ENCODE data around the gene PSG11. TPM values are rescaled to one million over a fixed set of nuclear protein-coding genes. Genes with fewer than 3 reads are reported as not detected.
"Not testable (repeated sequence)": the region's sequence is repeated elsewhere in the genome, so short reads cannot be mapped to it uniquely, and the experiment has no call there.

Gene PSG11
- not detected in 2 replicates for total RNA-seq

DNA sequence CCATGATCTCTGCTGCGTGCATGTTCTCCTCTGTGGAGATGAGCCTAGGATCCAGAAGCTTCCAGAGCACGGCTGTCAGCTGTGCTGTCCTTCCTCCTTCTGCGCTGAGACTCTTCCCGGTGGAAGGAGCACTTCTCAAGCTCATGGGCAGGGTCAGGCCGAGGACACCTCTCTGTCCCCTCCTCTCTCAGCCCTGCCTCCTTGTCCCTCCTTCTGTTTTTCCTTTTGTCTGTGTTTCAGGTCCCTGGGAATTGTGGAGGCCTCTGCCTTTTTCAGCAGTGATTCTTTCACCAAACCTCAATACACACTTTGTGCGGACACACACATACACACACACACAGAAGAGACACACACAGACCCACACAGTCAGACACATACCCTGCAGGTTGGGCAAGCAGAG lies at the start of gene PSG11:
Gene PSG11 (minus strand): TSS at position 101 of the 400 bp plus-strand sequence. CDS start 97 bp downstream, at position 4.
- not testable (repeated sequence) for H3K4me3 ChIP-seq (ENCODE audit: low read depth, low read length); DNase-seq (ENCODE audit: low read depth)

DNA sequence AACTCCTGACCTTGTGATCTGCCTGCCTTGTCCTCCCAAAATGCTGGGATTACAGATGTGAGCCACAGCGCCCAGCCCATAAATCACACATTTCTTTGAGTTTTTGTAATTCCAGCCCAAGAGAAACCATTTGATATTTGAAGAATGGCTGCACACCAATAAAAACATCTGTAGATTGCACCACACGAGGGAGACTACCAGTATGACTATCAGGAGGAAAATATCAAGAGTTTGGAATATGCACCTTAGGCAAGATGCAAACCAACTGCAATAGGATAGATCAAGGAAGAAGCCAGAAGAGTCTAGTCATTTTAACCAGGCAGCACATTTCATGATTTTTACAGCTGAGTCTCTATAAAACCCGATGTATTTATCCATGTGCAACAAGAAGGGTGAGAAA lies 36.1 kb upstream of the PSG11 start:
- H3K4me3 ChIP-seq (ENCODE audit: low read depth, low read length); DNase-seq (ENCODE audit: low read depth): not testable (repeated sequence)

DNA sequence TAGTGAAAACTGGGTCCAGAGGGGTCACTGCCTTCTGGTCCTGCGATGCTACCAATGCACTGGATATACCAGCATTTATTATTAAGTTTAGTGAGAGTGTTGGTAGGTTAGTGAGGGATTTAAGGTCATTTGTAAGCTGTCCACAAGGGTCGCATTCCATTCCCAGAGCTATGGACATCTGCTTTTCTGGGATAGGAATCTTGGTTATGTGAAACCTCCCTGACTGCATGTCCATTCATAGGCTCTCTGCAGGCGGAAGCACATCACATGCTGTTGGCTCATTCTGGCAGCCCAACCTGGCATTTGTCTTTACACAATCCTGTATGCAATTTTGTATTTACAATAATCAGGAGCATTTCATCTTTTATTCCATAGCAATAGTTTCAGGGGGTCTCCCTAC lies 35.1 kb upstream of the PSG11 start:
- not testable (repeated sequence) for DNase-seq (ENCODE audit: low read depth); H3K4me3 ChIP-seq (ENCODE audit: low read depth, low read length)

DNA sequence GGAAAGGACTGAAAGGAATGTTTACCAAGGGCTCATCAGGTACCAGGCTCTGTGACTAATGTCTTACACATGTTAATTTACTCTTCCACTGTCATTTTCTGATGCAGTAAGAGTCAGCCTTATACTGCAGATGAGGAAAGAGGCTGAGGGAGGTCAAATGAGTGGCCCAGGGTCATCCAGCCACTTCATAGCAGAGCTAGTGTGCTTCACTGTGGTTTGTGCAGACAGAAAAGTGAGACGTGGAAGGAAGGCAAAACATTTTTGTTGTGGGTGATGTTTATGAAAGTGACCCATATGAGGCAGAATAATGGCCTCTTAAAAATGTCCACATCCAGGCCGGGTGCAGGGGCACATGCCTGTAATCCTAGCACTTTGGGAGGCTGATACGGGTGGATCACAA lies 34.0 kb upstream of the PSG11 start:
- not testable (repeated sequence) for DNase-seq (ENCODE audit: low read depth)

GRCh38 chr19:43059482-43059881 lies 33.2 kb upstream of the PSG11 start:
- not testable (repeated sequence) for DNase-seq (ENCODE audit: low read depth); H3K4me3 ChIP-seq (ENCODE audit: low read depth, low read length)

More for the DNA sequence above, 34.0 kb upstream of the PSG11 start:
- H3K4me3 ChIP-seq (ENCODE audit: low read depth, low read length), result not testable (repeated sequence)

DNA sequence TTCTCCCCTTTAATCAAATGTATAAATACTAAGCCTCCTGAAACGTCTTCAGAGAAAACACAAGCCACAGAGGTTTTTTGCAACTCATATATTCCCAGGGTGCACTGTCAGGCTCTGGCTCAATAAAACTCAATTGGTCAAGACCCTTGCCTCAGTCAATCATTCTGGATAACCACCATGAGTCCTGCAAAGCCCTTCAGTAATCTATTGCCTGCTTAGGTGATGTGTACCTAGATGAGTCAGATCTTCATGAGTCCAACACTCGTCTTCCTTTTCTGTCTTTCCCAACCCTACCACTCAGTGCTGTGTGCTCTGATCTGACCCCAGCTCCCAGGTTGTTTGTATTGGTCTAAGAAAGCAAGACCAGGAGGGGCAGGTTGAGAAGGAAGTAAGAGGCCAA lies 32.2 kb upstream of the PSG11 start:
- not testable (repeated sequence) for DNase-seq (ENCODE audit: low read depth)

DNA sequence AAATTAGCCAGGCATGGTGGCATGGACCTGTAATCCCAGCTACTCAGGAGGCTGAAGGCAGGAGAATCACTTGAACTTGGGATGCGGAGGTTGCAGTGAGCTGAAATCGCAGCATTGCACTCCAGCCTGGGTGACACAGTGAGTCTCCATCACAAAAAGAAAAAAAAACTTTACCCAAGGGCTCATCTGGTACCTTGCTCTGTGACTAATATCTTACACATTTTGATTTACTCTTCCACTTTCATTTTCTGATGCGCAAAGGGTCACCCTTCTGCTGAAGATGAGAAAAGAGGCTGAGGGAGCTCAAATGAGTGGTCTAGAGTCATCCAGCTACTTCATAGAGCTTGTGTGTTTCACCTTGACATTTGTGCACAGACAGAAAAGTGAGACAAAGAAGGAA lies 21.7 kb upstream of the PSG11 start:
- H3K4me3 ChIP-seq (ENCODE audit: low read depth, low read length); DNase-seq (ENCODE audit: low read depth): not testable (repeated sequence)

More for the DNA sequence above, 32.2 kb upstream of the PSG11 start:
- H3K4me3 ChIP-seq (ENCODE audit: low read depth, low read length), result not testable (repeated sequence)

DNA sequence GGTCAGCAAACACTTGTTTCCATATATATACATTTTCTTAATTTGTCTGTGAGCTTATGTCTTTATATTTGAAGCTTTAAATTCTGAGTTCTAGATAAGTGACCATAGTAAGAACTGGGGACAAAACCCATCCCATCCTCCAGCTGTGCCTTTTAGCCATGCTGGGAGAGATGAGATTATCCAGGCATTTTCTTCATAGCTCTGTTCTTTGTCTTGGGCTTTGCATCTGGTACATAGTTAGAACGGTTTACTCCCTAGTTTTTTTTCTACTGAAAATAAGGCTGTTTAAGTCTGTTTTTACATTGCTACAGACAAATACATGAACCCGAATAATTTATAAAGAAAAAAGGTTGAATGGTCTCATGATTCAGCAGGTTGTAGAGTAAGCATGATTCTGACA lies 20.3 kb upstream of the PSG11 start:
- H3K4me3 ChIP-seq (ENCODE audit: low read depth, low read length); DNase-seq (ENCODE audit: low read depth): not testable (repeated sequence)

- DNase-seq (ENCODE audit: low read depth); H3K4me3 ChIP-seq (ENCODE audit: low read depth, low read length): not testable (repeated sequence)
Observed at GRCh38 chr19:43043492-43044180, 17.4 kb upstream of the PSG11 start.

DNA sequence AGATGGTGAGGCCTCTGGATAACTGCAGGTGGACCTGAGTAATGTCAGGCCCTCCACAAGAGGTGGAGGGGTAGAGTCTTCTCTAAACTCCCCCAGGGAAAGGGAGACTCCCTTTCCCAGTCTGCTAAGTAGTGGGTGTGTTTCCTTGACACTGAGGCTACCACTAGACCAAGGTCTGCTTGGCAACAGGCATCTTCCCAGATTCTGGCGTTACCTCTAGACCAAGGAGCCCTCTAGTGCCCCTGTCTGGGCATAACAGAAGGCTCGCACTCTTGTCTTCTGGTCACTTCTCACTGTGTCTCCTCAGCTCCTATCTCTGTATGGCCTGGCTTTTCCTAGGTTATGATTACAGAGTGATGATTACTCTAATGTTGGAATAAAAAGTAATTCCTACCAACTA lies 5.4 kb upstream of the PSG11 start:
- not testable (repeated sequence) for H3K4me3 ChIP-seq (ENCODE audit: low read depth, low read length)
- peak; percentile 6 for DNase-seq (ENCODE audit: low read depth)
- TF ChIP-seq CTCF (conservative IDR thresholded peaks at IDR 0.05; ENCODE audit: low read depth, low read length), result peak; percentile 50

DNA sequence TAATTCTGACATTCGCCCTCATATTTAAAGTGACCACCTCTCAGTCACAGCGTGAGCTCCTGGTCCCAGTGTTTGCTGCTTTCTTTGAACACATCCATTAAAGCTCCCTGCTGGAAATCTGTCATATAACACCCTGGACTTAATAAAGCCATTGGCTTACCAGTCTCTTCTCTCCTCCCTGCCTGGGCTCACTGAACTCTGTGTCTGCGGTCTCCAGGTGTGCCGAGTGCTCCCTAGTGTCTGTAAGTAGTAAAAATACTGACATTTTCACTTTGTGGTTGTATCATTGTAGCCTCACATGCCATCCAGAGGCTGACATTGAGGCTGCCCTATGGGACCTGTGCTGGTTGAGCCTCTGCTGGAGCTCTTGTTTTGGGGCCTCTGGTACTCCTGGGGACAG lies 2.6 kb upstream of the PSG11 start:
- no peak overlapping the region for H3K4me3 ChIP-seq (ENCODE audit: low read depth, low read length)
- TF ChIP-seq CTCF (conservative IDR thresholded peaks at IDR 0.05; ENCODE audit: low read depth, low read length), result no peak
- DNase-seq (ENCODE audit: low read depth), result no peak

- peak; percentile 40 for TF ChIP-seq CTCF (conservative IDR thresholded peaks at IDR 0.05; ENCODE audit: low read depth, low read length)
- DNase-seq (ENCODE audit: low read depth), result not testable (repeated sequence)
Observed at GRCh38 chr19:43027985-43028384, 1.7 kb upstream of the PSG11 start.

GRCh38 chr19:43027061-43027460 lies 792 bp upstream of the PSG11 start:
- H3K4me3 ChIP-seq (ENCODE audit: low read depth, low read length); DNase-seq (ENCODE audit: low read depth): not testable (repeated sequence)

More at GRCh38 chr19:43027985-43028384, 1.7 kb upstream of the PSG11 start:
- H3K4me3 ChIP-seq (ENCODE audit: low read depth, low read length), result not testable (repeated sequence)

GRCh38 chr19:43022098-43022497 lies 4.2 kb downstream of the PSG11 start:
- not testable (repeated sequence) for H3K4me3 ChIP-seq (ENCODE audit: low read depth, low read length)
- peak; percentile 45 for DNase-seq (ENCODE audit: low read depth)

- peak; percentile 69 for DNase-seq (ENCODE audit: low read depth)
- not testable (repeated sequence) for H3K4me3 ChIP-seq (ENCODE audit: low read depth, low read length)
Observed at GRCh38 chr19:43021629-43022028, 4.6 kb downstream of the PSG11 start.
